Sigmoid colon (tissue), 4 donors: ENCODE results near the gene RAB11B.

Source experiments
- CTCF ChIP-seq, 4 experiments: fragments of 450-650 bp in 3 of 4; fragments of 200-600 bp in 1 of 4; IDR thresholded peaks; one replicate each; pipeline ENCODE4 v1.5.1; 2016 to 2019; ENCODE audit warnings: antibody characterized with exemption in 4 of 4, mild to moderate bottlenecking in 3 of 4, moderate library complexity in 2 of 4
- EP300 ChIP-seq, 4 donors: sonication (generic); formaldehyde crosslinking; IDR thresholded peaks; one replicate each; pipeline ENCODE4 v1.6.1; 2017; ENCODE audit warnings: antibody characterized with exemption in 4 of 4
- POLR2AphosphoS5 ChIP-seq, 4 donors: sonication (generic); formaldehyde crosslinking; IDR thresholded peaks; one replicate each; pipeline ENCODE4 v1.6.1; 2017; ENCODE audit warnings: antibody characterized with exemption in 4 of 4

- TF ChIP-seq CTCF (IDR thresholded peaks at IDR 0.05) (no peak), POLR2AphosphoS5 (IDR thresholded peaks at IDR 0.05) (no peak), EP300 (IDR thresholded peaks at IDR 0.05) (no peak)
Measured at GRCh38 chr19:8403098-8403819, 13.1 kb downstream of the RAB11B start.
